Measurements from ENCODE around the gene OTUD1. TPM values are rescaled to one million over a fixed set of nuclear protein-coding genes. Genes with fewer than 3 reads are reported as not detected.

Gene OTUD1
- total RNA-seq, 1 donor from 2014 or later = 31.4 TPM

DNA sequence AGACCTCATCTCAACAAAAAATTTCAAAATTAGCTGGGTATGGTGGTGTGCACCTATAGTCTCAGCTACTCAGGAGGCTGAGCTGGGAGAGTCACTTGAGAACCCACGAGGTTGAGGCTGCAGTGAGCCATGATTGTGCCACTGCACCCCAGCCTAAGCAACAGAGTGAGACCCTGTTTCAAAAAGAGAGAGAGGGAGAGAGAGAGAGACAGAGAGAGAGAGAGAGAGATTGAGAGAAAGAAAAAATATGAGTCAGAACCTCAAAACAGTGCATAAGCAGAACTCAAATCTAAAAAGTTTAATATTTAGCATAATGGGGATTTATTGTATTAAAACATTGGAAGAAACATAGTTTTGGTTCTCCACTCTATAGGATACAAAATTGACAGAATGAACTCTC lies 17.5 kb upstream of the OTUD1 start:
- intact Hi-C loops (cut with DNase I) = no loop called here
- Histone ChIP-seq H3K27ac (no peak overlapping the region), H3K4me1 (no peaks in the 10 kb centered on the region), H3K36me3 (no peaks in the 10 kb centered on the region), H3K4me3 (no peak overlapping the region), H3K27me3 (ENCODE audit: low read depth) (no peaks in the 10 kb centered on the region), H3K9me3 (no peaks in the 10 kb centered on the region)
- no peak for ATAC-seq
- TF ChIP-seq, protein P1, sequence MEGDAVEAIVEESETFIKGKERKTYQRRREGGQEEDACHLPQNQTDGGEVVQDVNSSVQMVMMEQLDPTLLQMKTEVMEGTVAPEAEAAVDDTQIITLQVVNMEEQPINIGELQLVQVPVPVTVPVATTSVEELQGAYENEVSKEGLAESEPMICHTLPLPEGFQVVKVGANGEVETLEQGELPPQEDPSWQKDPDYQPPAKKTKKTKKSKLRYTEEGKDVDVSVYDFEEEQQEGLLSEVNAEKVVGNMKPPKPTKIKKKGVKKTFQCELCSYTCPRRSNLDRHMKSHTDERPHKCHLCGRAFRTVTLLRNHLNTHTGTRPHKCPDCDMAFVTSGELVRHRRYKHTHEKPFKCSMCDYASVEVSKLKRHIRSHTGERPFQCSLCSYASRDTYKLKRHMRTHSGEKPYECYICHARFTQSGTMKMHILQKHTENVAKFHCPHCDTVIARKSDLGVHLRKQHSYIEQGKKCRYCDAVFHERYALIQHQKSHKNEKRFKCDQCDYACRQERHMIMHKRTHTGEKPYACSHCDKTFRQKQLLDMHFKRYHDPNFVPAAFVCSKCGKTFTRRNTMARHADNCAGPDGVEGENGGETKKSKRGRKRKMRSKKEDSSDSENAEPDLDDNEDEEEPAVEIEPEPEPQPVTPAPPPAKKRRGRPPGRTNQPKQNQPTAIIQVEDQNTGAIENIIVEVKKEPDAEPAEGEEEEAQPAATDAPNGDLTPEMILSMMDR (IDR thresholded peaks at IDR 0.05) = no peak
- no peak for DNase-seq

DNA sequence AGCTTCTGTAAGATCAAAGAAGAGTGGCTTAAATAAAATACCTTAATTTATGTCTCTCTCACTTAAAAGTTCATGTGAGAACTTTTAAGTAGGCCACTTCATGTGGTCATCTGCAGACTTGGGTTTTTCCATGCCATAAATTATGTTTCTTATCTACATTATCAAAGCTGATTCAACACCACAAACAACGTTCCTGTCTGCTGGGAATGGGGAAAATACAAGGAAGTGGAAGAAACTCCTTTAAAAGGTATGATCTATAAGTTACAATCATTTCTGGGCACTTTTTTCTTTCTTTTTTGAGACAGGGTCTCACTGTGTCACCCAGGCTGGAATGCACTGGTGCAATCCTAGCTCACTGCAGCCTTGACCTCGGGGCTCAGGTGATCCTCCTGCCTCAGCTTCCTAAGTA lies 16.9 kb upstream of the OTUD1 start:
- Histone ChIP-seq H3K27me3 (ENCODE audit: low read depth) (no peaks in the 10 kb centered on the region), H3K9me3 (no peaks in the 10 kb centered on the region), H3K27ac (no peak overlapping the region), H3K36me3 (no peaks in the 10 kb centered on the region), H3K4me1 (no peaks in the 10 kb centered on the region), H3K4me3 (no peak overlapping the region)
- TF ChIP-seq, protein P1 (IDR thresholded peaks at IDR 0.05) = no peak
- intact Hi-C loops (cut with DNase I) = no loop called here
- ATAC-seq (no peak), DNase-seq (no peak)

DNA sequence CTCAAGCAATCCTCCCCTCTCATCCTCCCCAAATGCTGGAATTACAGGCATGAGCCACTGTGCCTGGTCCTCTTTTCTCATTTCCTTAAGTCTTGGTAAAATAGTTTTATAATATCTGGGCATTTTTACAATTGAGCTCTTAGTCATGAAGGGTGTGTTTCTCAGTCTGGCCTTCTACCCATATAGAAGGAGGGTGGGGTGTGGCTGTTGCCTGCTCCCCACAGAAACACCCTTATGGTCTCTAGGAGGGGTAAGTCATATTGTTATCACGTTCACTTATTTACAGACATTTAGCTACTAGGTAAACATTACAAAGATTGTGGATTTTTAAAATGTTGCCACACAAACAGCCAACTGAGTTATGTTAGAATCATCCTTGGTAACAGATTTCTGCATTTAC lies 6.7 kb upstream of the OTUD1 start:
- Histone ChIP-seq H3K4me1 (no peaks in the 10 kb centered on the region), H3K27me3 (ENCODE audit: low read depth) (no peaks in the 10 kb centered on the region), H3K36me3 (no peaks in the 10 kb centered on the region), H3K4me3 (no peak overlapping the region), H3K27ac (peak overlapping the region; percentile 41), H3K9me3 (no peaks in the 10 kb centered on the region)
- DNase-seq (no peak), ATAC-seq (peak; percentile 62 to 81)
- TF ChIP-seq, protein P1 (IDR thresholded peaks at IDR 0.05) = no peak
- intact Hi-C loops (cut with DNase I) = no loop called here

GRCh38 chr10:23432639-23433038 lies 6.2 kb upstream of the OTUD1 start:
- Histone ChIP-seq H3K4me3 (no peak overlapping the region), H3K27me3 (ENCODE audit: low read depth) (no peaks in the 10 kb centered on the region), H3K27ac (peak overlapping the region; percentile 41), H3K4me1 (no peaks in the 10 kb centered on the region), H3K36me3 (no peaks in the 10 kb centered on the region), H3K9me3 (no peaks in the 10 kb centered on the region)
- intact Hi-C loops (cut with DNase I) = no loop called here
- ATAC-seq (peak; percentile 51 to 83), DNase-seq (no peak)
- TF ChIP-seq, protein P1 (IDR thresholded peaks at IDR 0.05) = no peak

GRCh38 chr10:23433701-23434100 lies 5.2 kb upstream of the OTUD1 start:
- ATAC-seq (no peak), DNase-seq (no peak)
- intact Hi-C loops (cut with DNase I) = no loop called here
- Histone ChIP-seq H3K4me1 (no peaks in the 10 kb centered on the region), H3K36me3 (no peaks in the 10 kb centered on the region), H3K27ac (no peak overlapping the region), H3K4me3 (no peak overlapping the region), H3K27me3 (ENCODE audit: low read depth) (no peaks in the 10 kb centered on the region), H3K9me3 (no peaks in the 10 kb centered on the region)
- TF ChIP-seq, protein P1 (IDR thresholded peaks at IDR 0.05) = no peak

DNA sequence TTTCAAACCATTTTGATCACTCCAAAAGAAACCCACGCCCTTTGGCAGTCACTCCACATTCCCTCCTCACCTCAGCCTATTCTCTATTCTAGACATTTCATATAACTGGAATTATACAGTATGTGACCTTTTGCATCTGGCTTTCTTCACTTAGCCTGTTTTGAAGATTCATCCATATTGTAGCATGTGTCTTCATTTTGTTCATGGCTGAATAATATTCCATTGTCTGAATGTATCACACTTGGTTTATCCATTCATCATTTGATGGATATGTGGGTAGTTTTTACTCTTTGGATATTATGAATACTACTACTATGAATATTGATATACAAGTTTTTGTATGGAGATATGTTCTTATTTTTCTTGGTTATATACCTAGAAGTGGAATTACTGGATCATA lies 3.5 kb upstream of the OTUD1 start:
- intact Hi-C loops (cut with DNase I) = no loop called here
- Histone ChIP-seq H3K4me3 (no peak overlapping the region), H3K36me3 (no peaks in the 10 kb centered on the region), H3K27me3 (ENCODE audit: low read depth) (no peaks in the 10 kb centered on the region), H3K27ac (no peak overlapping the region), H3K9me3 (no peaks in the 10 kb centered on the region), H3K4me1 (no peaks in the 10 kb centered on the region)
- TF ChIP-seq, protein P1 (IDR thresholded peaks at IDR 0.05) = no peak
- ATAC-seq (no peak), DNase-seq (no peak)
